ENCODE data around the gene KL.

GRCh38 chr13:33004511-33004910 is 11.7 kb upstream of the KL start:
- no peak for TF ChIP-seq YY1 (IDR thresholded peaks at IDR 0.05; ENCODE audit: low read depth)
- no peak for TF ChIP-seq EP300 (IDR thresholded peaks at IDR 0.05; ENCODE audit: borderline replicate concordance)
- no peak for TF ChIP-seq MAX (IDR thresholded peaks at IDR 0.05)
- no peak for TF ChIP-seq USF1 (IDR thresholded peaks at IDR 0.05)
- TF ChIP-seq TAF1 (IDR thresholded peaks at IDR 0.05; ENCODE audit: low read depth): no peak

Data from Ishikawa (cell line).